GM12874 (cell line): ENCODE measurements around the gene CACNA1B.

Experiments used
- TF ChIP-seq, protein P1 (sequence below): IDR thresholded peaks from 2 replicates; pipeline ENCODE4 v1.5.1; 2011; ENCODE audit warnings: low read depth, mild to moderate bottlenecking, control low read depth, low read length, moderate library complexity; ENCODE audit not compliant: insufficient read depth

Gene CACNA1B

GRCh38 chr9:138022121-138022741 lies 144.6 kb downstream of the CACNA1B start:
- TF ChIP-seq, protein P1, sequence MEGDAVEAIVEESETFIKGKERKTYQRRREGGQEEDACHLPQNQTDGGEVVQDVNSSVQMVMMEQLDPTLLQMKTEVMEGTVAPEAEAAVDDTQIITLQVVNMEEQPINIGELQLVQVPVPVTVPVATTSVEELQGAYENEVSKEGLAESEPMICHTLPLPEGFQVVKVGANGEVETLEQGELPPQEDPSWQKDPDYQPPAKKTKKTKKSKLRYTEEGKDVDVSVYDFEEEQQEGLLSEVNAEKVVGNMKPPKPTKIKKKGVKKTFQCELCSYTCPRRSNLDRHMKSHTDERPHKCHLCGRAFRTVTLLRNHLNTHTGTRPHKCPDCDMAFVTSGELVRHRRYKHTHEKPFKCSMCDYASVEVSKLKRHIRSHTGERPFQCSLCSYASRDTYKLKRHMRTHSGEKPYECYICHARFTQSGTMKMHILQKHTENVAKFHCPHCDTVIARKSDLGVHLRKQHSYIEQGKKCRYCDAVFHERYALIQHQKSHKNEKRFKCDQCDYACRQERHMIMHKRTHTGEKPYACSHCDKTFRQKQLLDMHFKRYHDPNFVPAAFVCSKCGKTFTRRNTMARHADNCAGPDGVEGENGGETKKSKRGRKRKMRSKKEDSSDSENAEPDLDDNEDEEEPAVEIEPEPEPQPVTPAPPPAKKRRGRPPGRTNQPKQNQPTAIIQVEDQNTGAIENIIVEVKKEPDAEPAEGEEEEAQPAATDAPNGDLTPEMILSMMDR, result peak; percentile 46

DNA sequence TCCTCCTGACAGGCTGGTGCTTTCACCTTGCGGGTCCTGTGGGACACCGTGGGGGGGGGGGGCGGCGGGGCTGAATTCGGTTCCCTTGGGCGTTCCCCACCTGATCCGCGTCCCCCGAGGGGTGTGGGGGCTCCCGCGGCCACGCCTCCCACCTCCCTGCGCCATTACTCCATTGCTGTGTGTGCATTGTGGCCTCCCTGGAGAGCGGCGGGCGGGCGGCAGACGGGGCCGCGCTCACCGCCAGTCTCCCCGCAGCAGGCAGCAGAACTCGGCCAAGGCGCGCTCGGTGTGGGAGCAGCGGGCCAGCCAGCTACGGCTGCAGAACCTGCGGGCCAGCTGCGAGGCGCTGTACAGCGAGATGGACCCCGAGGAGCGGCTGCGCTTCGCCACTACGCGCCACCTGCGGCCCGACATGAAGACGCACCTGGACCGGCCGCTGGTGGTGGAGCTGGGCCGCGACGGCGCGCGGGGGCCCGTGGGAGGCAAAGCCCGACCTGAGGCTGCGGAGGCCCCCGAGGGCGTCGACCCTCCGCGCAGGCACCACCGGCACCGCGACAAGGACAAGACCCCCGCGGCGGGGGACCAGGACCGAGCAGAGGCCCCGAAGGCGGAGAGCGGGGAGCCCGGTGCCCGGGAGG lies 145.3 kb downstream of the CACNA1B start:
- TF ChIP-seq, protein P1, result no peak

DNA sequence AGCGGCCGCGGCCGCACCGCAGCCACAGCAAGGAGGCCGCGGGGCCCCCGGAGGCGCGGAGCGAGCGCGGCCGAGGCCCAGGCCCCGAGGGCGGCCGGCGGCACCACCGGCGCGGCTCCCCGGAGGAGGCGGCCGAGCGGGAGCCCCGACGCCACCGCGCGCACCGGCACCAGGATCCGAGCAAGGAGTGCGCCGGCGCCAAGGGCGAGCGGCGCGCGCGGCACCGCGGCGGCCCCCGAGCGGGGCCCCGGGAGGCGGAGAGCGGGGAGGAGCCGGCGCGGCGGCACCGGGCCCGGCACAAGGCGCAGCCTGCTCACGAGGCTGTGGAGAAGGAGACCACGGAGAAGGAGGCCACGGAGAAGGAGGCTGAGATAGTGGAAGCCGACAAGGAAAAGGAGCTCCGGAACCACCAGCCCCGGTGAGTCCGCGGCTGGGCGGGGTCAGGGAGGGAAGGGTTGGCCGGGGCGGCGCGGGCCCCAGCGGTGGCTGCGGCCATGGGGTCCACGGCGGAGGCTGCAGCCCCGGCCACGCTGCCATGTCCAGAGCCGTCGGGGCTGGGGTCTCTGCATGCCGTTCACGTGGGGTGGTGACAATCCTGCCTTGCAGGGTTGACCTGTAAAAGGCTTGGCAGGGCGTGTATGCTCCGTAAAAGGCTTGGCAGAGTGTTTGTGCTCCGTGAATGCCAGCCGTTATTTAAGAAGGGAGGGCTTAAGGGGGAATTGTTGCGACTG lies 146.0 kb downstream of the CACNA1B start:
- TF ChIP-seq, protein P1, result no peak

GRCh38 chr9:138024131-138024530 lies 146.5 kb downstream of the CACNA1B start:
- TF ChIP-seq, protein P1, result no peak

GRCh38 chr9:138024831-138025291 lies 147.3 kb downstream of the CACNA1B start:
- TF ChIP-seq, protein P1, result no peak

- TF ChIP-seq, protein P1, result no peak
Observed at GRCh38 chr9:138025417-138025816, 147.8 kb downstream of the CACNA1B start.

DNA sequence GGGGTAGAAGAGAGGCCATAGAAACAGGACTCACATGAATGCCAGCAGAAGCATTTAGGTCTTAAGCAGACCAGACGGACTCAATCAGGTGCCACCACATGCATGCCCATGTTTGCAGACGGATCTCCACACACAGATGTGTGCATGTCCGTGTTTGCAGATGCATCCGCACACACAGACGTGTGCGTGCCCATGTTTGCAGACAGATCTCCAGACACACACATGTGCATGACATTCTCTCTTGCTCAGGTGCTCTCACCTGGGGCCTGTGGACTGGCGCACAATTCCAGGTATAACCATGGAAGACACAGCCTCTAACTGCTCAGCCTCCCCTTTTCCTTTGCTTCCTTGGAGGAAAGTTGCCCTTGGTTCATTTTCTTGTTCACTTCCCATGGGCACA lies 148.3 kb downstream of the CACNA1B start:
- TF ChIP-seq, protein P1, result no peak
